ENCODE results near the gene LRRC51.

Gene LRRC51

DNA sequence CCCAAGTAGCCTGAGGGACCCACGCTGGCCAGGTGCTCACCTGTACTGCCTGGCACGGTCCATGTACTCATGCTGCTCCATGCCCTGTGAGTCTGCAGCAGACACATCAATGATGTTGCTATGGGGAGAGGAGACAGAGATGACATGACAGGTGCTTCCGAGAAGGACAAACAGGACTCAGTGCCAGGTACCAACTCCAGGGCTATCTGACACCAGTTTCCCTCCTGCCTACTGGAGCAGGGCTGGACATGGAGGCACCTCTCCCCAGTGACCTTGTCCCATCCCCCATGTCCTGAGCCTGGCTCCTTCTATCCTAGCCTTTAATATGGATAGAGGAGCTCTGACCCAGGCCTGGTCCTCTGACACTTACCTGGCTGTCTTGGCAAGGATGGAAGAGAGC, 18.1 kb downstream of the LRRC51 start:
- Histone ChIP-seq H2AFZ (ENCODE audit: low read length) (no peak overlapping the region), H3K36me3 (ENCODE audit: insufficient read depth, low read length) (peaks cover 18% of the 10 kb centered on the region; the same call in 1 of the 2 replicates), H3K9me2 (replicated peaks; ENCODE audit: low read depth, low read length) (no peaks in the 10 kb centered on the region), H3K9ac (ENCODE audit: low read depth, low read length, poor library complexity, severe bottlenecking) (peak overlapping the region; percentile 98), H4K20me1 (ENCODE audit: insufficient read depth, low read length, poor library complexity, severe bottlenecking) (peaks cover 4% of the 10 kb centered on the region), H3K4me2 (ENCODE audit: low read depth, low read length, poor library complexity, severe bottlenecking) (peak overlapping the region; percentile 96), H3K4me3 (ENCODE audit: low read length, poor library complexity, severe bottlenecking) (no peak overlapping the region), H3K27me3 (ENCODE audit: insufficient read depth, low read length, poor library complexity, severe bottlenecking) (no peaks in the 10 kb centered on the region), H3K79me2 (ENCODE audit: insufficient read depth, low read length) (peaks cover 43% of the 10 kb centered on the region), H3K4me1 (ENCODE audit: insufficient read depth, low read length, poor library complexity, severe bottlenecking) (peaks cover 42% of the 10 kb centered on the region), H3K9me3 (ENCODE audit: insufficient read depth, low read depth, low read length) (no peaks in the 10 kb centered on the region), H3F3A (ENCODE audit: low read depth) (peaks cover 7% of the 10 kb centered on the region; the same call in 1 of the 2 replicates)
- TF ChIP-seq, protein P1, sequence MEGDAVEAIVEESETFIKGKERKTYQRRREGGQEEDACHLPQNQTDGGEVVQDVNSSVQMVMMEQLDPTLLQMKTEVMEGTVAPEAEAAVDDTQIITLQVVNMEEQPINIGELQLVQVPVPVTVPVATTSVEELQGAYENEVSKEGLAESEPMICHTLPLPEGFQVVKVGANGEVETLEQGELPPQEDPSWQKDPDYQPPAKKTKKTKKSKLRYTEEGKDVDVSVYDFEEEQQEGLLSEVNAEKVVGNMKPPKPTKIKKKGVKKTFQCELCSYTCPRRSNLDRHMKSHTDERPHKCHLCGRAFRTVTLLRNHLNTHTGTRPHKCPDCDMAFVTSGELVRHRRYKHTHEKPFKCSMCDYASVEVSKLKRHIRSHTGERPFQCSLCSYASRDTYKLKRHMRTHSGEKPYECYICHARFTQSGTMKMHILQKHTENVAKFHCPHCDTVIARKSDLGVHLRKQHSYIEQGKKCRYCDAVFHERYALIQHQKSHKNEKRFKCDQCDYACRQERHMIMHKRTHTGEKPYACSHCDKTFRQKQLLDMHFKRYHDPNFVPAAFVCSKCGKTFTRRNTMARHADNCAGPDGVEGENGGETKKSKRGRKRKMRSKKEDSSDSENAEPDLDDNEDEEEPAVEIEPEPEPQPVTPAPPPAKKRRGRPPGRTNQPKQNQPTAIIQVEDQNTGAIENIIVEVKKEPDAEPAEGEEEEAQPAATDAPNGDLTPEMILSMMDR (conservative IDR thresholded peaks at IDR 0.05; ENCODE audit: low read length): no peak
- TF ChIP-seq EZH2phosphoT487 (IDR thresholded peaks at IDR 0.05; ENCODE audit: borderline replicate concordance): no peak

DNA sequence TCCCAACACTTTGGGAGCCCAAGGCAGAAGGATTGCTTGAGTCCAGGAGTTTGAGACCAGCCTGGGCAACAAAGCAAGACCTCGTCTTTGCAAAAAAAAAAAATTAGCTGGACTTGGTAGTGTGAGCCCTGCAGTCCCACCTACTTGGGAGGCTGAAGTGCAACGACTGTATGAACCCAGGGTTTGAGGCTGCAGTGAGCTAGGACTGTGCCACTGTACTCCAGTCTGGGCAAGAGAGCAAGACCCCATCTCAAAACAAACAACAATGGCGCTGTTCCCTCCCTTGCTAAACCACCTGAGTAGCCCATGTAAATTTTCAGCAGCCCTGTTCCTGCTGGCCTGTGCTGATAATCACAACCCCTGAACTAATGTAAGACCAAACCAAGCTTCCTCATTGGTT, 19.4 kb downstream of the LRRC51 start:
- TF ChIP-seq EZH2phosphoT487 (IDR thresholded peaks at IDR 0.05; ENCODE audit: borderline replicate concordance): no peak
- TF ChIP-seq, protein P1 (conservative IDR thresholded peaks at IDR 0.05; ENCODE audit: low read length): no peak
- H3K36me3 ChIP-seq (ENCODE audit: insufficient read depth, low read length): peaks cover 18% of the 10 kb centered on the region; the same call in 1 of the 2 replicates

DNA sequence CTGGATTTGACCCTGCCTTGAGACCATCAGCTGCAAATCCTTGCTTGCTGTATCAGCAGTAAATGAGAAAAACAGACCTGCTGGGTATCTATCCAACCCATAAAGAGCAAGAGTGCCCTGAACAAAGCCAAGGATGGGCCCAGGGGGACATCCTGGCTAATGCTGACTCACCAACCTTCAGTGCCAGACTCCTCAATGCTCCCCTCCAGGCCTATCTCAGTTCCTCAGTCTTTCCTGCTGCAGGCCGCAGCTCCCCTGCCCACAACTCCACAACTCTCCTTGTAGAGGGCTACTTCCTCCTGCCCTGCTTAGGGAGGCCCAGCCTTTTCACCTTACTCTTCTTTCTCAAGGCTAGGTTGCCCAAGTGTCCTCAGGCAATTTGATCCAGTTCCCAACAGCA, 19.8 kb downstream of the LRRC51 start:
- Histone ChIP-seq H4K20me1 (ENCODE audit: insufficient read depth, low read length, poor library complexity, severe bottlenecking) (peaks cover 4% of the 10 kb centered on the region), H3K27me3 (ENCODE audit: insufficient read depth, low read length, poor library complexity, severe bottlenecking) (no peaks in the 10 kb centered on the region), H2AFZ (ENCODE audit: low read length) (no peak overlapping the region), H3K4me2 (ENCODE audit: low read depth, low read length, poor library complexity, severe bottlenecking) (peak overlapping the region; percentile 96), H3K36me3 (ENCODE audit: insufficient read depth, low read length) (peaks cover 18% of the 10 kb centered on the region; the same call in 1 of the 2 replicates), H3K4me1 (ENCODE audit: insufficient read depth, low read length, poor library complexity, severe bottlenecking) (peaks cover 45% of the 10 kb centered on the region), H3K9me2 (replicated peaks; ENCODE audit: low read depth, low read length) (no peaks in the 10 kb centered on the region), H3K79me2 (ENCODE audit: insufficient read depth, low read length) (peaks cover 43% of the 10 kb centered on the region), H3K9me3 (ENCODE audit: insufficient read depth, low read depth, low read length) (no peaks in the 10 kb centered on the region), H3K9ac (ENCODE audit: low read depth, low read length, poor library complexity, severe bottlenecking) (peak overlapping the region; percentile 98), H3F3A (ENCODE audit: low read depth) (peaks cover 7% of the 10 kb centered on the region; the same call in 1 of the 2 replicates), H3K4me3 (ENCODE audit: low read length, poor library complexity, severe bottlenecking) (peak overlapping the region; percentile 99)
- TF ChIP-seq EZH2phosphoT487 (IDR thresholded peaks at IDR 0.05; ENCODE audit: borderline replicate concordance): no peak
- TF ChIP-seq, protein P1 (conservative IDR thresholded peaks at IDR 0.05; ENCODE audit: low read length): no peak

More for the DNA sequence above, 19.4 kb downstream of the LRRC51 start:
- Histone ChIP-seq H3K4me3 (ENCODE audit: low read length, poor library complexity, severe bottlenecking) (peak overlapping the region; percentile 99), H2AFZ (ENCODE audit: low read length) (no peak overlapping the region), H4K20me1 (ENCODE audit: insufficient read depth, low read length, poor library complexity, severe bottlenecking) (peaks cover 4% of the 10 kb centered on the region), H3K9me3 (ENCODE audit: insufficient read depth, low read depth, low read length) (no peaks in the 10 kb centered on the region), H3K79me2 (ENCODE audit: insufficient read depth, low read length) (peaks cover 43% of the 10 kb centered on the region), H3K4me2 (ENCODE audit: low read depth, low read length, poor library complexity, severe bottlenecking) (peak overlapping the region; percentile 96), H3K4me1 (ENCODE audit: insufficient read depth, low read length, poor library complexity, severe bottlenecking) (peaks cover 45% of the 10 kb centered on the region), H3K27me3 (ENCODE audit: insufficient read depth, low read length, poor library complexity, severe bottlenecking) (no peaks in the 10 kb centered on the region), H3F3A (ENCODE audit: low read depth) (peaks cover 7% of the 10 kb centered on the region; the same call in 1 of the 2 replicates), H3K9me2 (replicated peaks; ENCODE audit: low read depth, low read length) (no peaks in the 10 kb centered on the region), H3K9ac (ENCODE audit: low read depth, low read length, poor library complexity, severe bottlenecking) (peak overlapping the region; percentile 98)
